Hematopoietic multipotent progenitor cell treated with erythropoietin and hydrocortisone succinate and interleukin-3 and kit ligand, for 8 days (in vitro differentiated cells): ENCODE measurements around the gene THSD7A.

Experiments used
- DNase-seq: peaks from one replicate; pipeline ENCODE4 v3.0.0-alpha.2; 2015

The THSD7A gene

DNA sequence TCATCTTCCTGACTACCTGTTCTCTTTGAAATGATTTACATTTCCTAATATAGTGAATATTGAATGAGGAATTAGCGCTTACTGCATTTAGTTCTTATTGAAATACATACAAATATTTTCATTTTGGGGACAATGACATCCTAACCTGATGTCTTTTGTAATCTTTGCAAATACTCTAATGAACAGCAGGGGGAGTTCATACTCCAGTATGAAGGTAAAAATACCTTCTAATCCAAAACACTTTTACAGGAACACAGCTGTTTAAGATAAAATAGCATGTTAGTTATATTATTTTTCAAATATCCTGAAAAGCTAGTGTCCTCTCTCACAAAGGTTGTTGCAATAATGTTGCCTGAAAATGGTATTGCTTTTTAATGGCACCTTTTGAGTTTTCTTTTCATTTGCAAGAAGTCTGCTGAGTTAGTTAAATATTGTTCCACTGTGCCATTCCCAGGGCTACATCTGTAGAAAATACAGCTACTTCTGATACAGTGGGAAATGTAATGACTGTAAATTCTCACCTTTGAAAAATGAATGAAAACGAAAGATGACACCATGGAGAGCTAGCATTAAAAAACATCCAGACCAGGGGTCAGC lies 458.4 kb downstream of the THSD7A start:
- DNase-seq = peak; percentile 22

DNA sequence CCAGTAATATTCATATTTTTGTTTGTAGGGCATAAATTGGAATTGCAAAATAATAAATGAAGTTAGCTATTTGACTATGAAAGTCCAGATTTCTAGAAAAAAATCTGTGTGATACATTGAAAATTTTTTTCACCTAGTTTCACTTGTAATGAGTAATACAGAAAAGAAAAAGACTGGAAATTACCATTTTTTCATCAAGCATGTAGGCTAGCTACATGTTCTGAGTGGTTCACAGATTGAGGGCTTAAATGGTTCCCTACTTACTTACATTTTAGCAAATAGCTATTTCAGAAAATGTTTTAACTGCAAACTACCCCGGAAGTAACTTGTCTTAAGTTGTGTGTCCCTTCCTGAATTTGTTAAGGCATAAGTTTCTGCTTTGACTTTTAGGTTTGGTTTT lies 462.3 kb downstream of the THSD7A start:
- no peak for DNase-seq

DNA sequence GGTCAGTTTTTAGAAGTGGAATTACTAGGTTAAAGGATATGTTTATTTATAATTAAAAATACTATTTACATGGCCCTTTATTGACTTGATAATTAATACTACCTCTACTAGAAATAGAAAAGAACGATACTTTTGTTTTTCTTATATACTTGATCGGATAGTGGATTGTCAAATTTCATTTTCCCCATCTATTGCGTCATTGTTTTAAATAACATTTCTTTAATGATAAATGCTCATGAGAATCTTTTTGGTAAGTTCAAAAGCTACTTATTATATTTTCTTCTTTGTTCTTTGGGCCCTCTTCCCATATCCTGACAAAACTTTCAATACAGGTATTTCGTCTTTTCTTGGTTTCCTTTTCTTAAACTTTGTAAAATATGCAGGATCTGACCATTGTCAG lies 465.9 kb downstream of the THSD7A start:
- DNase-seq = no peak

DNA sequence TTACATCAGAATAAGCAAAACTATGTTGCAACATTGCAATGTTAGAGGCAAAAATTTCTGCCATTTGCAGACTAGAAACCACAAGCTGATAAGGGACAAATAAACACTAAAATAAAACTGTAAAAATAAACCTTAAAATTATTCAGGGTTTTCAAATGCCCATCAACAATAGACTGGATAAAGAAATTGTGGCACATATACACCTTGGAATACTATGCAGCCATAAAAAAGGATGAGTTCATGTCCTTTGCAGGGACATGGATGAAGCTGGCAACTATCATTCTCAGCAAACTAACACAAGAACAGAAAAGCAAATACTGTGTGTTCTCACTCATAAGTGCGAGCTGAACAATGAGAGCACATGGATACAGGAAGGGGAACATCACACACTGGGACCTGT lies 473.4 kb downstream of the THSD7A start:
- no peak for DNase-seq

DNA sequence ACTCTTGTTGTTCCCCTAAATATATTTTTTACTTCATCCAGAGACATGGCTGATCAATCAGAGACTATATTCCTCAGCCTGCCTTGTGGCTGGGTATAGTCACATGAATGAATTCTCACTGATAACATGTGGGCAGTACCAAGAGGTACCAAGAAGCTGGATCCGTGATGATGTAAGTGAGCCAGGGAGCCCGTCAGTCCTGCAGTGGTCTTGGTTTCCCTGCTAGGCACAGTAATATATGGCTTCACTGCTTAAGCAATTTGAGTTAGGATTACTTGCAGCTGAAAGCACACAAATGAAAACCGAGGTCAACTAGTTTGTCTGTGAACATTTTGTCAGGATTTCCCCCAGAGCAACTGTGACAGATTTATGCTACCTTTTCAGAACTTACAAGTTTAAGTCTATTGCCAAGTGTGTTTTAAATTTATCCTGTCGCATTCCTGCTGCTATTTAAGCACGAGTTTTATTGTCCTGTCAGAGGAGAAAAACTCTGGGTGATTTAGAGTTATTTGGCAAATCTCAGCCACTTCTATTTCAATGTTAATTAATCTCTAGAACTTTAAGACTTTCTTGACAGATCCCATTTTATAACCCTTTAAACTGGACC lies 476.5 kb downstream of the THSD7A start:
- no peak for DNase-seq

DNA sequence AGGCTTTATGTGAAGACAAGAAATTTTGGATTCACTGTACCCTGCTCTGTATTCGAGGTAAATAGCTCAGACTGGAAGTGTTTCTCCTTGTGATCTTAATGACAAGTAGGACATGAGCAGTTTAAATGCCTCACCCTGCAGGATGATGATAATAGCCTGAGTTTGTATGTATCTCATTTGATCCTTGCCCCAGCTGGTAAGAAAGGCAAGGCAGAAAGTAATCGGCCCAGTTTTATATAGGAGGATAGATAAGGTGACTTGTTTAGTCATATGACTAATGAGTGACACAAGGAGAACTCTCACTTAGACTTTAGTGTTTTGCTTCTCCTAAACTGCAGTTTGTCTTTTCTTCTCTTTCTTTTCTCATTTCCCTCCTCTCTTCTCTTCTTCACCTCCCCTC lies 485.7 kb downstream of the THSD7A start:
- DNase-seq = peak; percentile 78

DNA sequence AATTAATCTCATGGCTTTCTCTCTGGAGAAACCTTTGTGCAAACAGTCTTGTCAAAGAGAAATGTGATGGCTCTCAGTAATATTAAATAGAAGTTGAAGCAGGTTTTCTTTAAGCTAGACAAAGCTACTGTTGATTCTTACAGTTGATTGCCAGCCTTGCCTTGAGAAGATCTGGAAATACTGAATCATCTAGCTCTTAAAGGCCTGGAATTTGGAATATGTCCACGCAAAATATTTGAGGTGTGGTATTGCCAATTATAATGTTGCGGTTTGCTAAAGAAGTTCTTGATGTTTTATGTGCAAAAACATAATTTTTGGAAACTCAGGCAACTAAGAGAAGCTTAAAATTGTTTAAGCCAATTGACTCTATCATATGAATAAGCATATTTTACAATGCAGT lies 486.4 kb downstream of the THSD7A start:
- no peak for DNase-seq

DNA sequence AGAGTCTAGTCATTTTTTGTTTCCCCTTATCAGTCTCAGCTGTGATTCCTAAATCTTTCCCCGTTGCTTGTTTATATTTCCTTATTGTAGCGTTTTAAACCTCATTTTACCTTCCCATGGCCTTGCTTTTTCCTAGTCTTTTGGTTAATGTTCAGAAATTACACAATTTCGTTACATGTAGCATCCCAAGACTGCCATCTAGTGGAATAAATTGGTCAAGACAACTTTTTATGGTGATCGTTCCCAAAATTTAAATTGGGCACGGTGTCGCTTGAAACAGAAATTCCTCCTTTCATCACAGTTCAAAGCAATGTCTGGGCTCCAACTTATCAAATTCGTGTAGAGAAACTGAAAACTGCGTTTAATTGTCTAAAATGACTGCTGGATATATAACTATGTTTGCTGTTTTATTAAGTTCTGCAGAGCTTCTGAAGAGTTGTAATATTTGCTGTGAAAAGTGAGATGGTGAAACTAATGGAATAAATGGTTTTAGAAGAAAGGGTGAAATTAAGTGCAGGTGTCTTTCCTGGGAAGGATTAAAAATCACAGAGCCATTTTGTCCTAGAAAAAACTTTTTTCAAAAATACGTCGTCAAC lies 488.1 kb downstream of the THSD7A start:
- DNase-seq = peak; percentile 67

DNA sequence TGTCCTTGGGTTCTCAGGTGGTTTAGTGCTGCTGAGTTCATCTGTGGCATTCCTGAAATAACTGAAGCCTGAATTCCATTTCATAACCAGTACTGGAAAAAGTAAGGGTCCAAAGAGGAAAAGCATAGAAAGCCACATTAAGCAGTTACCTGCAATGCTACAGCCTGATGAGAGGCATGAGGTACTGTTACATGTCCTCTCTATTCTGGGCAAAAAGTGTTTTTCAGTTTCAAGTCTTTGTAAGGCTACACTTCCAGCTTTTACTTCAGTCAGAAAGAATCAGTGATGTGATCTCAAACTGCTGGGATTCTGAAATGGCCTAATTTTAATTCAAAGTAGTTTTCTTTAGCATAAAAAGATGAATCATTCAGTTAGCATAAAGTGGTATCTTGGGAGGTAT lies 488.9 kb downstream of the THSD7A start:
- DNase-seq = no peak

DNA sequence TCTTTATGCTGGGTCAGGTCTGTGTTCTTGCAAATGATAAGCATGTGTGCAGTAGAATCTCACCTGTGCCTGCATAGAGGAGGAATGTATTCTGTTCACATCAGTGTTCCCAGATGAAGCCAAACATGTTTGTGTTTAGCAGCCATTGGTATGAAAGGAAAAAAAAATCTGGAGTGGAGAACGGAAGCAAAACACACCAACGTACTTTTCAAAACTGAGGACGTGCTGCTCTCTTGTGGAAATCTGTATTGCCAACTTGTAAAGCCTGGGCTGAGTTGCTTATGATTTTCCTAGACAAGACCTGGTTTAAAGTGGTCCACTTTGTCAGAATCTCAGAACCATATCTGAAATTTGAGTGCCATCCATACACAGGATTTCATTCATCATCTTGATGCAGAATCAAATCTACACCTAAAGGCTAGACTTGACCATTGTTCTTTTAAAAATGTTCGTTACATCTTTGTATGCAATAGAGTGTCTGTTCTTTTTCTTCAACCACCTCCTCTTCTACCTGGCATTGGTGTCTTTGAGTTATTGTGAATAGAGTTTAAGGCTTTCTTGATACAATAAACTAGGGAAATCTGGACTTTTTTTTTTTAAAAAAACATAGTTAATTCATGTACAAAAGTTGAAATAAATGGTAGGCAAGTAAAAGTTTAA lies 490.6 kb downstream of the THSD7A start:
- DNase-seq = peak; percentile 30

DNA sequence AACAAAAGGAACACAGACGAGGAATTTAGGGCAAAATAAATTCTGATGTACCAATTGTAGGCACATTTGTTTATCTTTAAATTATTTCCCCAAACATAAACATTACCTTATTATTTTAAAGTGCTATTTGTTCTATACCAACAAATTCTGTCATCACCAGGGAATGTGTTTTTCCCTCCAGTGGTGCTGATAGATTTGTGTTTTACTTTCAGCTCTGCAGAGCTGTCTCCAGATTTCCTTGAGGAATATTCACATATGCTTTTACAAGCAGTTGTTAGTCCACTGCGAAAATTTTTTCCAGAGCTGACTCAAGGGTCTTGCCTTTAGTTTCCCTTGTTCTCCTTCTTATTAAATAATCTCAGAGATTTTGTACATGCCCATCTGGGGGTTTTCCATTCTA lies 495.6 kb downstream of the THSD7A start:
- no peak for DNase-seq

DNA sequence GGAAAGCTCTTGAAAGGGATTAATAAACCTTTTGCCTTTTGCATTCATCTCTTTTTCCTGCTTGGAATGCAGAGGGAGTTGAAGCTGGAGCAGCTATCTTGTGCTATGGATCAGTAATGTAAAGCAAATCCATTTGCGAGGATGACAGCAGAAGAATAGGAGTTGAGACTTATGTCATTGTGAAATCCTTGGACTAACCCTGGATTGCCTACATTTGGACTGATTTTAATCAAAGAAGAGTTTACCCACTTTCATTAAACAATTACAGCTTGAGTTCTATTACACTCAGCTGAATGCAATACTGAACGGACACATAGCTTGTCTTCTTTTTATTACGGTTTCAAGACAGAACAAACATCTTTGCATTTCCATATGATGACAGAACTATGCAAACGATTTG lies 496.1 kb downstream of the THSD7A start:
- DNase-seq = no peak

DNA sequence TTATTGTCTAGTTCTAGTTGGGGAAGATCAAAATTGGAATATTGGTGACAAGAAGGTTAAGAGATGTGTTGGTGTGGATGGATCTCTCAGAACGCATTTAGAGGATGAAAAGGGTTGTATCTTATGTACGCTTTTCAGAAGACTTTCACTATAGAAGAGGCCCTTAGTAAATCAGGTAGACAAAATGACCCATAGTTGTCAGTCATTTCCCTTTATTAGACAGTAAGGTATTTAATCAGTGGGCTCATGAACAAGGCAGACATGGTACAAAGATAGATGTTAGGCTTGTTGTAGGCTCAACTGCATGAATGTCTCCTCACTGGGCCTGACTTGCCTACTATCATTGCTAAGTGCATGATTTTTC lies 499.2 kb downstream of the THSD7A start:
- DNase-seq = no peak

DNA sequence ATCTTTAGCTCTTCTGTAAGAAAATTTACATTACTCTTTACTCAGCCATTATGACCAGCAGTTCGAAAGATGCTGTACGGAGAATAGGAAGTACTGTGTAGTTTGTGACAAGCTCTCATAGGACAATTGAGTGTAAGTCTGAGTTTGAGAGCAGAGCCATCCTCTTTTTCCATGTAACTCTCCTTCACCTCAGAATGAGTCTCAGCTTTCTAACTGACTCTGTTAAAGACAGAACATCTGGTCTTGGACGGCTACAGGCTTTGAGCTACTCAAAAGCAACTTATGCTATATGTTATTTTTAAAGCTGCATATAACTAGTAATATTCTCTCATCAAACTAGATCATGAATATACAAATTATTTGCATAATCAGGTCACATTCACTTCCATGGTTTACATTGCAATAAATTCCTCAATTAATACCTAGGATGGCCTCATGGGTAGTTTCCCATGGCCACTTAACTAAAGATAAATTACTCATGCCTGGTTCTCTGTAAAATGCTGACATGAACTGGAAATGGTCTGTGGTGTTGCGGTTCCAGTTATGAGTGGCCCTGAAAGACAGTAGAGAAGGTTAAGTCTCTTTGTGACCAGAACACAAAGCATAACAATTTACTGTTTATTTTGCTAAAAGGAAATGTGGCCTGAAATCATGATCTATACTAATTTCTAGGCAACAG lies 499.7 kb downstream of the THSD7A start:
- DNase-seq = no peak

DNA sequence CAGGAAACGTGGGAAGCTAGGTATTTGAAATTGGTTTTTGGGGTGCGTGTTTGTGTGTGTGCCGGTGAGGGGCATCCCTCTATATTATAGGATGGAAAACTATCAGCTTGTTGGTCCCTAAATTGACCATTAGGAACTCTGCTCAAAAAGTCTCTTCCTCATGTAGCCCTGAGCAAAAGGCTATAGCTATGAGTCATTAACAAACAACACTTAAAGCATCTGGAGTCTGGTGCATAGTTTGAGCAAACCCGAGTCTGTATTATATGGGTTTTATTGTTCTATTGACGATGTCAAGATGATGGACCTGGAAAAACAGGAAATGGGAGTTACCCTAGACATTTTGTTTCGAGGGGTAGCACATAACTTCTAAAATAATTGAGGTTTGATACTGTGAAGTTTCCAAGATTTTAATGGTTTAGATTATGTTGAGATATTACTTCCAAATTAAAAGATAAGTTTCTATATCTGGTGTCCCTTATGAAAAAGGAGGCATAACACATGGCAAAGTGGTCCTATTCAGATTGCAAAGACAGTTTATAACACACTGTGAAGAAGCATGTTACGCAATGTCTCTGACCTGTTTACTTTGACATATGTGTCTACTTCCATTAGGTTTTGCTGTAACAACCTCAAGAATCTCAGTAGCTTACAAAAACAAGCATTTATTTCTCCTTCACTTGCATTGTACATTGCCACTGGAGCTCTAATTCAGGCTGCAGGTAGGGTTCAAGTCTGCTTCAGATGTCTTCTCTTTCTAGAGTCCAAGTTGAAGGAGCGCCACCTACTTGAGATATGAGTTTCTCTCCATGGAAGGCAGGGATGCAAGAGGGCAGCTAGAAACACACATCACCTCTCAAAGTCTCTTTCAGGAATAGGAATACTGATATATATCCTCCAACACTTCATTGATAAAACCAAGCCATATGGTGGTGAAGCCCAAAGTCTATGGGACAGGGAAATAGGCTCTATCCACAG lies 500.6 kb downstream of the THSD7A start:
- no peak for DNase-seq

DNA sequence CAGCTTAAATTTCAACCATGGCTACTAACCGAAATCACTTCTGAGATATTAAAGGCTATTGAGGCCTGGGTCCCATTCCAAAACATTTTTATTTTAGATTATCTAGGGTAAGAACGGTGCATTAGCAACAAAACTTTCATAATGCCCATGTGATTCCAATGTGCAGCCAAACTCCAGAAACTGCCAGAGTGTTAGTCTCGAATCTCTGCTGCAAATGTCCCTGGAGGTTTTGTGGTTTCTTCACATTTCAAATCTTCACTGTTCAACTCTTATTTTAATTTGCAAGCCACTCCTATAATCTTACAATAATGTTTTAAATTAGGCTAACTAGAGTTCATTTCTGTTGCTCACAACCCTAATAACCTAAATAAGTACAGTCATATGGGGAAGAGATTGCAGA lies 501.3 kb downstream of the THSD7A start:
- DNase-seq = no peak

DNA sequence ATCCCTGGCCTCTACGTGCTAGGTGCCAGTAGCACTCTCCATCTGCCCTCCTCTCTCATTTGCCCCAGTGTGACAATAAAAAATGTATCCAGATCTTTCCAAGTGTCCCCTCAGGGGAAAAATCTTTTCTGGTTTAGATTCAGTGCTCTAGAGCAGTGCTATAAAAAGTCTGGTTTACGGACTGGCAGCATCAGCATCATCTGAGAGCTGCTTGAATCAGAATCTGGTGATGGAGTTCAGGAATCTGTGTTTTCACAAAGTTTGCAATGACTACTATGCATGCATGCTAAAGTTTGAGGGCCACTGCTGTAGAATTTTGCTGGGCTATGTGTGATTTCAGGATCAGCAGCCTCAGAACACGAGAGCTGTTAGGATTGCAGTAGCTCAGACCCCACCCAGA lies 501.8 kb downstream of the THSD7A start:
- no peak for DNase-seq

DNA sequence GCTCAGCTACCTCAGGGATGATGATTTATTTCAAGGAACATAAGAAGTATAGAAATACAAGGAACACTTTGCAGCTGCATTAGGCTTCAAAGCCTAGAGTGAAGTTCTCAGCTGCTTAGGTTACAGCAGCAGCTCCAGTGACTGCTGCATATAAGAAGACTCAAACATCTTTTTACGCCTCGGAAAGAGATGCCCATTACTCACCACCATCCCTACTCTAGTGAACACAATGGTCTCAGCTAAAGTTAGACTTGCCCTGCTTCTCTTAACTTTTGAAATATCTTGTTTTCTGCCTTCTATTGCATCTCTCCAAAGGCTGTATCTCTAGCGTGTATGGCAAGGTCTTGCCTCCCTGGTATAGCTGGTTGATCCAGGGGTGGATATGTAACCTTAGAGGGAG lies 502.4 kb downstream of the THSD7A start:
- DNase-seq = no peak

DNA sequence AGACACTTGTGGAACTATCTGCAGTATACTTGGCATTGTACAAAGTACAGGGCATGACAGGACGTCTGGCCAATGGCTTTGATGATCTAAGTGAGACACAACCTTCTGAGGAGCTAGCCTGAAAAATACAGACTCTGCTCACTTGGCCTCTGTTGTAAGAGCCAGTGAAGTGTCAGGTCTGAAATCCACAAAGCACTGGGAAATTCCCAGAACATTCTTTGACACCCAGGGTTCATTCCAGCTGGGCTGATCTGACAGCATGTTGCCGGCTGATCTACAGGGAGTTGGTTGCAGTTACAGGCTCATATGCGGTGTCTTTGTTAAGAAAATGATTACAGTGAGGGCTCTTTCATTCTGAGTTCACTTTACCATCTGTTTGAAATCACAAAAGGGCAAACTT lies 503.7 kb downstream of the THSD7A start:
- no peak for DNase-seq

DNA sequence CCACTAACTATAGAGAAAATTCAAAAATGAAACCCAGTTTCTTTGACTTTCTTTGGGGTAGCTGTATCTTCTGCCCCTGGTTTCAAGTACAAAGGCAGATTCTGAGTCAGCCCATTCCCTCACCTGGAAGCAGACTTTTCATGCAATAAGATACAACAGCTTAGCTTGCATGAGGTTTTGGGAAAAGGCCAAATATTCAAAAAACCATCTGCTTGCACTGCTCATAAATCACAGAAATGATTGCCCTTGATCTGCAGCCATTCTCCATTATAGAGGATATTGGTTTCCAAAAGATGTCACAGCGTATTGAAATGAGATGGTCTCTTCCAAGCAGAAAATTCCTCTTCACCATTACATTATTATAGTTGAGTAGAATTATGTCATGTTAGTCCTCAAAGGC lies 504.4 kb downstream of the THSD7A start:
- DNase-seq = no peak
